Fibroblast of peridontal ligament (primary cell): ENCODE measurements around the gene STAT5A.
A peak's percentile ranks its signal among the peaks of the same experiment; 100 is the strongest.

ENCODE experiments used
- DNase-seq: peaks from one replicate; pipeline ENCODE4 v3.0.0-alpha.2; 2010; ENCODE audit errors: extremely low read depth

STAT5A gene

GRCh38 chr17:42268236-42268635, 20.1 kb upstream of the STAT5A start:
- no peak for DNase-seq

- DNase-seq: no peak
Observed at GRCh38 chr17:42270170-42270535, 18.1 kb upstream of the STAT5A start.

- no peak for DNase-seq
Observed at GRCh38 chr17:42270596-42270995, 17.7 kb upstream of the STAT5A start.

- no peak for DNase-seq
Observed at GRCh38 chr17:42271006-42271778, 17.1 kb upstream of the STAT5A start.

- no peak for DNase-seq
Observed at GRCh38 chr17:42271779-42272035, 16.6 kb upstream of the STAT5A start.

- DNase-seq: no peak
Observed at GRCh38 chr17:42272162-42272907, 16.0 kb upstream of the STAT5A start.

- DNase-seq: no peak
Observed at GRCh38 chr17:42273474-42274252, 14.6 kb upstream of the STAT5A start.

GRCh38 chr17:42274253-42274542, 14.1 kb upstream of the STAT5A start:
- DNase-seq: no peak

GRCh38 chr17:42274812-42275526, 13.3 kb upstream of the STAT5A start:
- no peak for DNase-seq

GRCh38 chr17:42275527-42276358, 12.6 kb upstream of the STAT5A start:
- DNase-seq: peak; percentile 57

- DNase-seq: peak; percentile 33
Observed at GRCh38 chr17:42276359-42276608, 12.0 kb upstream of the STAT5A start, which contains the start of gene STAT5B. TSS of gene STAT5B (minus strand) at chr17:42276391. CDS start at chr17:42232127, 44,264 bp downstream.

GRCh38 chr17:42276609-42277341, 11.5 kb upstream of the STAT5A start:
- peak; percentile 79 for DNase-seq

GRCh38 chr17:42277342-42277712, 11.0 kb upstream of the STAT5A start:
- DNase-seq: no peak

- no peak for DNase-seq
Observed at GRCh38 chr17:42279776-42280630, 8.3 kb upstream of the STAT5A start.

- no peak for DNase-seq
Observed at GRCh38 chr17:42281571-42282096, 6.7 kb upstream of the STAT5A start.

GRCh38 chr17:42282478-42283080, 5.7 kb upstream of the STAT5A start:
- no peak for DNase-seq

GRCh38 chr17:42283241-42284023, 4.9 kb upstream of the STAT5A start:
- DNase-seq: no peak

GRCh38 chr17:42284024-42284369, 4.3 kb upstream of the STAT5A start:
- DNase-seq: no peak

GRCh38 chr17:42284566-42284965, 3.7 kb upstream of the STAT5A start:
- no peak for DNase-seq
